ENCODE data around the gene RAPGEF6.

- TF ChIP-seq, protein P1, sequence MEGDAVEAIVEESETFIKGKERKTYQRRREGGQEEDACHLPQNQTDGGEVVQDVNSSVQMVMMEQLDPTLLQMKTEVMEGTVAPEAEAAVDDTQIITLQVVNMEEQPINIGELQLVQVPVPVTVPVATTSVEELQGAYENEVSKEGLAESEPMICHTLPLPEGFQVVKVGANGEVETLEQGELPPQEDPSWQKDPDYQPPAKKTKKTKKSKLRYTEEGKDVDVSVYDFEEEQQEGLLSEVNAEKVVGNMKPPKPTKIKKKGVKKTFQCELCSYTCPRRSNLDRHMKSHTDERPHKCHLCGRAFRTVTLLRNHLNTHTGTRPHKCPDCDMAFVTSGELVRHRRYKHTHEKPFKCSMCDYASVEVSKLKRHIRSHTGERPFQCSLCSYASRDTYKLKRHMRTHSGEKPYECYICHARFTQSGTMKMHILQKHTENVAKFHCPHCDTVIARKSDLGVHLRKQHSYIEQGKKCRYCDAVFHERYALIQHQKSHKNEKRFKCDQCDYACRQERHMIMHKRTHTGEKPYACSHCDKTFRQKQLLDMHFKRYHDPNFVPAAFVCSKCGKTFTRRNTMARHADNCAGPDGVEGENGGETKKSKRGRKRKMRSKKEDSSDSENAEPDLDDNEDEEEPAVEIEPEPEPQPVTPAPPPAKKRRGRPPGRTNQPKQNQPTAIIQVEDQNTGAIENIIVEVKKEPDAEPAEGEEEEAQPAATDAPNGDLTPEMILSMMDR (IDR thresholded peaks at IDR 0.05): no peak
- TF ChIP-seq POLR2AphosphoS5 (IDR thresholded peaks at IDR 0.05): no peak
- no peak for TF ChIP-seq POLR2A (IDR thresholded peaks at IDR 0.05; ENCODE audit: low read depth)
Observed at GRCh38 chr5:131426011-131426410, 209.0 kb downstream of the RAPGEF6 start.
